GM13976 (cell line): ENCODE results near the gene TAAR8.
A peak's percentile ranks its signal among the peaks of the same experiment; 100 is the strongest.
"Not testable (repeated sequence)": the region's sequence is repeated elsewhere in the genome, so short reads cannot be mapped to it uniquely, and the experiment has no call there.

ENCODE experiments used
- DNase-seq: peaks from one replicate; pipeline ENCODE4 v3.0.0; 2012; ENCODE audit warnings: low spot score
- in situ Hi-C: fragments of 300-500 bp; cut with MboI; formaldehyde crosslinking; loops from one replicate; pipeline ENCODE4 v1.12.0; 2022; ENCODE audit warnings: low sequenced_read_pairs, mixed read lengths, inconsistent platforms; ENCODE audit not compliant: unreplicated experiment
- TF ChIP-seq, protein P1 (sequence below): IDR thresholded peaks from 2 replicates; pipeline ENCODE4 v1.5.1; 2012; ENCODE audit warnings: borderline replicate concordance, mild to moderate bottlenecking; ENCODE audit not compliant: insufficient read depth; ENCODE audit errors: extremely low read depth, missing control alignments, control extremely low read depth

TAAR8 gene

DNA sequence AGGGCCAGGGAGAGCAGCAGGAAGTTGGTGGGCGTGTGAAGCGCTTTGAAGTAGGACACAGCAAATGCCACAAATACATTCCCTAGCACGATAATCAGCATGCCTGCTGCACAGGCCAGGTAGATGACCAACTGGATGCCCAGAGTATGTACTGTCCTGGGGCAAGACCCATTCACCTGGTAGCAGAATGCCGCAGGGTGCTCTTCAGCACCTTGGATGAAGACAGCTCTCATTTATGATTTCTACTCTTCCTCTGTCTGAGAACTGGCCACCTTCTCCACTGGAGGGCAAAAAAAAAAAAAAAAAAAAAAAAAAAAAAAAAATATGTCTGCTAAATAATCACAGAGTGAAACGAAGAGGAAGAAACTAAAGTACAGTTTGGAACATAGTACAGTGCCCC is 37.0 kb downstream of the TAAR8 start, which contains the start of gene TAAR5:
TAAR5 (minus strand) TSS at position 288 of the 400 bp plus-strand sequence; CDS start at position 233, 55 bp downstream.
- TF ChIP-seq, protein P1, sequence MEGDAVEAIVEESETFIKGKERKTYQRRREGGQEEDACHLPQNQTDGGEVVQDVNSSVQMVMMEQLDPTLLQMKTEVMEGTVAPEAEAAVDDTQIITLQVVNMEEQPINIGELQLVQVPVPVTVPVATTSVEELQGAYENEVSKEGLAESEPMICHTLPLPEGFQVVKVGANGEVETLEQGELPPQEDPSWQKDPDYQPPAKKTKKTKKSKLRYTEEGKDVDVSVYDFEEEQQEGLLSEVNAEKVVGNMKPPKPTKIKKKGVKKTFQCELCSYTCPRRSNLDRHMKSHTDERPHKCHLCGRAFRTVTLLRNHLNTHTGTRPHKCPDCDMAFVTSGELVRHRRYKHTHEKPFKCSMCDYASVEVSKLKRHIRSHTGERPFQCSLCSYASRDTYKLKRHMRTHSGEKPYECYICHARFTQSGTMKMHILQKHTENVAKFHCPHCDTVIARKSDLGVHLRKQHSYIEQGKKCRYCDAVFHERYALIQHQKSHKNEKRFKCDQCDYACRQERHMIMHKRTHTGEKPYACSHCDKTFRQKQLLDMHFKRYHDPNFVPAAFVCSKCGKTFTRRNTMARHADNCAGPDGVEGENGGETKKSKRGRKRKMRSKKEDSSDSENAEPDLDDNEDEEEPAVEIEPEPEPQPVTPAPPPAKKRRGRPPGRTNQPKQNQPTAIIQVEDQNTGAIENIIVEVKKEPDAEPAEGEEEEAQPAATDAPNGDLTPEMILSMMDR: no peak

DNA sequence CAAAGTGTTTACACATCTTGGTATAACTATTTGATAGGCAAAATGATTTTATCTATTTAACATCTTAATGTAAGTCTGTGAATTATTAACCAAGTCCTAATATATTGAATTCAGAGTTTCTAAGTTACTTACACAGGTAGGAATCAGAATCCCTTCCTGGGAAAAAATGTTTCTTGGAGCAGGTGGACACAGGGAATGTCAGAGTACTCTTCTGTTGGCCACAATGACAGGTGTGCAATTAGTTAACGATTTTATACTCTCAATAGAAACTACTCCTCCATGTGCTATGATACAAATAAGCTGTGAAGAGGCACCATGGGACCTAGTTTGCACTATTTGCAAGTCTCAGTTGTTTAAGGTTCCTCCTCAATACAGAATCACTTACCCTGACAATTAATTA is 37.9 kb downstream of the TAAR8 start:
- in situ Hi-C loops: no loop called here
- TF ChIP-seq, protein P1: no peak
- DNase-seq: no peak

More for the DNA sequence above, 37.0 kb downstream of the TAAR8 start, which contains the start of gene TAAR5:
- in situ Hi-C loops: no loop called here
- no peak for DNase-seq

DNA sequence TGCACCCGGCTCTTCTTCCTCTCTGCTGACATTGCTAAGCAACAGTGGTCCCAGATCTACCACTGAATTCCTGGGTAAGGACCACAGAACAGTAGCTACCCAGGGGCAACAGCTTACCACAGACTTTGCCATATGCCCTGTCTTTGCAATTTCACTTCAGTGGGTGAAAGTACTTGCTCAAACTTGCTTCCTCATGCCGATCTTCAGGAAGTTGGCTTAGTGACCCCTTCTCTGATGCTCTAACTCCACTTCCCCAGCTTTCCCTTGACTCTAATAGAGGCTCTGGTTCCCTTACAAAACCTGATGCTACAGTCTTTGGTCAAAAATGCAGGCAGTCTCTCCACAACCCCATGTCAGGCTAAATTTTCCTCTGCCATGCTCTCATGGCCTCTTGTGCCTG is 40.4 kb downstream of the TAAR8 start:
- in situ Hi-C loops: no loop called here
- TF ChIP-seq, protein P1: no peak
- no peak for DNase-seq

DNA sequence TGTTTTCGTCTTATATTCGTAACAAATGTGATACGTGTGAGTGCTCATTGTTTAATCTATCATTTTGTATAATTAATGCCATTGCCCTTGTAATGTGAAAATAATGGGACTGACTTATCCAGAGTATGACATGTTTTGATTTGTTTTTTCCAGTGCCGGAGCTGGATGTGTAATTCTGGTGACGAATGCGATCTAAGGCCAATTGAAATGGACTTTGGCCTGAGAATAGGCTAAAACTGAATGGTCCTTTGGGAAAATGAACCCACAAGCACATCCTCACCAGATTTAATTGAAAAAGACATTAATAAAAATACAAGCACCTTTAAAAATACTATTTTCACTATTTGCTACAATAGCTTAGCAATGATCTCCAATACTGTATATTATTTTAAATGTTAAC is 43.7 kb downstream of the TAAR8 start:
- TF ChIP-seq, protein P1: no peak
- in situ Hi-C loops: no loop called here
- no peak for DNase-seq

DNA sequence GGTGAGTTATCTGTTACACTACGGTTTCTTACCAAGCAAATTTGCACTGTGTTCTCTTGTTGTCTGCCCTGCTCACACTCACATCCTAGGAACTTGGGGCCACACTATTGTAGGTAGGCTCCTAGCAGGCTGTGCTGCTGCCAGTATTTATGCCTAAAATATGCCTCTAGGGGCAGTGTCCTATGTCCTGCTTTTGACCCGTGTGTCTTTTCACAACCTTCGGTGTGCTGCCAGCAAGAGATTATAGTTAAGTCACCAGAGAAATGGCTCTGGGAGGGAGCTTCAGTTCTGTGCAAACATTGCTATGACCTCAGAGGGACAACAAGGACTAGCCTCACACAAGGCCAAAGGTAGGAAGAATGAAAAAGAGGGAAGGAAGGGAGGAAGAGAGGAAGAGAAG is 46.0 kb downstream of the TAAR8 start:
- TF ChIP-seq, protein P1: peak; percentile 15
- in situ Hi-C loops: no loop called here
- DNase-seq: no peak

DNA sequence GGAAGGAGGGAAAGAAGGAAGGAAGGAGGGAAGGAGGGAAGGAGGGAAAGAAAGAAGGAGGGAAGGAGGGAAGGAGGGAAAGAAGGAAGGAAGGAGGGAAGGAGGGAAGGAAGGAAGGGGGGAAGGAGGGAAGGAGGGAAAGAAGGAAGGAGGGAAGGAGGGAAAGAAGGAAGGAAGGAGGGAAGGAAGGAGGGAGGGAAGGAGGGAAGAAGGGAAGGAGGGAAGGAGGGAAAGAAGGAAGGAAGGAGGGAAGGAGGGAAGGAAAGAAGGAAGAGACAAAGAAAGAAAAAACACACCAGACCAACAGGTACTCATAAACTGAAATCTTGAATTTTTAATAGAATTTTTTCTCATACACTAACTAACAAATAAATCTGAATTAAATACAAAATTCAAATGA is 48.4 kb downstream of the TAAR8 start:
- in situ Hi-C loops, DNase-seq: not testable (repeated sequence)
